HG02759 (cell line): ENCODE measurements around the gene LTB4R.
A peak's percentile ranks its signal among the peaks of the same experiment; 100 is the strongest.

Experiments
- ATAC-seq: cut with Tn5 transposase; IDR thresholded peaks from one replicate; pipeline ENCODE4 v1.9.1; 2021; ENCODE audit warnings: mild to moderate bottlenecking, moderate library complexity; ENCODE audit not compliant: unreplicated experiment

Gene LTB4R

DNA sequence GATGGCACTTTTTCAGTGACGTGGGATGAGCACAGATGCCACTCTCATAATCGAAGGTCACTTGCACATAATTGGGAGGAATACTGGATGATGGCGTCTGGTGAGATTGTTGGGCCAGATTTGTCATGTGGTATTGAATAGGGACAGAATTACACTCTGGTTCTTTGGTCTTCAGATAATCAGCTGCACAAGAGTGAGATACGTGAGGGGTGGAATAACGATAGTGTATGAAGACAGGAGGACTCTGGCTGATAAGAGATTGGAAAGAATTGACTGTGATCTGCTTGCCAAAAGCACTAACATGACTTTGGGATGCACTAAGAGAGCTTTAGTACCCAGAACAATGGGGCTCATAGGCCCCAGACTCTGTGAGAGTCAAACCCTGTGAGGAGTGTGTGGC, 32.9 kb upstream of the LTB4R start:
- no peak for ATAC-seq

DNA sequence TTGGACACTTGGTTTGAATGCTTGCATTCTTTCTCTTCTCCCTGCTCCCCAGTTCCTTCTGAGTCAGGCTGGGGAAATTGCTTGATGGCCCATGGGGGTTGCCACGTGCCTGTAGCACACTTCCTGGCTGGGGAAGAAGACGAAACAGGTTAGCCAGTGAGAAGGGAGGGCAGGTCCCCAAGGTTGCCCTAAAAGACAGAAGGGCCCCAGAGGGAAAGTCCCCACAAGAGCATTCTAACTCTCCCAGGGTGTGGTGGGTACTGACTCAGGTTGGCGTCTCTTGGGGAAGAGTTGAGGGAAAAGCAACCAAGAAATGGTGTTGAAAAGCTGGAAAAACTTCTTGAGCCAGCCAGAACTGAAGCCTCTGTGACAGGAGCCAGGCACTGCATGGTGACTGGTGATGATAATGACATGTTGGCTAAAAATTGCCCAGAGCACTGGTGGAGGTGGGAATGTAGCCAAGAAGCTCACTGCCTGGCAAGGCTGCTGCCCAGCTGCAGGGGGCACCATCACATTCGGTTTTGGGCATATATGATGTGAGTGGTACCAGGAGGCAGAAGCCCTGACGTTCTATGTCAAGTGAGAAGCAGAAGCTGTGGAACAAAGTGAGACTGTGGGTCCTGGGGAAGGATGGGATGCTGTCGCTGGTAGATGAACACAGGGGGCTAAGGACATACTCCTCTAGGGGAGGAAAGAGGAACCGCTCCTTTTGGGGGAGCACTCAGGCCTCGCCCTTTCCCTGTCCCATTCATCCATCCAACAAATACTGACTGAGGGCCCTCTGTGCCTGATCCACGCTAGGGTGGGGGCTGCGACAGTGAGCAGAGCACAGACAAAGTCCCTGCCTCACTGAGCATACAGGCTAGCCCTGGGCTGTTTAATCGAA, 31.8 kb upstream of the LTB4R start:
- peak; percentile 82 for ATAC-seq

DNA sequence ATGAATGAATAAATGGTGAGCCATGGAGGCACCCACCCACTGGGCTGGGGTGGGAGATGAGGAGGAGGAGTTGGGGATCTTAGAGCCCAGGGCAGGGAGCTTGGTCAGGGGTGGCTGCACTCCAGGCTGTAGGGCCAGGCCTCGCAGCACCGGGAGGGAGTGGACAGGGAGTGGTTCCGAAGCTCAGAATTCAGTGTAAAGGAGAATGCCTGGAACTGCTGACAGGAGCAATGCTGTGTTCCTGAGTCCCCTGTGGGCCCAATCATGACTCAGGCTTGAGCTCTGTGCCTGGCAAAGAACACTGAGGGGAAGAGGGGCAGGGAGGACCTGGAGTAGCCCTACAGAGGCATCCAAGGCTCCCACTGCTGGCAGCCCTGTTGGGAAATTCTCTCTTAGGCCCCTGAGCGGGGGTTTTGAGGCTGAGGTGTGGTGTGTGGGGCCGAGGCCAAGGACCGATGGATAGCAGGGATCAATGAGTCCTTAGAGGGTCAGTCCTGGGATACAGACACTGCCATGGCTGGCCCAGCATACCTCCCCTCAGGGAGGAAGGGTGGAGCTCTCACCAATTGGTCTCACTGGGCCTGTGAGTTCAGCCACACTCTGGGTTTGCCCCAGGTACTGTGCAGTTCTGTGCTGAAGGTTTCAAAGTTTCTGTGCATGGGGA, 30.4 kb upstream of the LTB4R start:
- no peak for ATAC-seq

DNA sequence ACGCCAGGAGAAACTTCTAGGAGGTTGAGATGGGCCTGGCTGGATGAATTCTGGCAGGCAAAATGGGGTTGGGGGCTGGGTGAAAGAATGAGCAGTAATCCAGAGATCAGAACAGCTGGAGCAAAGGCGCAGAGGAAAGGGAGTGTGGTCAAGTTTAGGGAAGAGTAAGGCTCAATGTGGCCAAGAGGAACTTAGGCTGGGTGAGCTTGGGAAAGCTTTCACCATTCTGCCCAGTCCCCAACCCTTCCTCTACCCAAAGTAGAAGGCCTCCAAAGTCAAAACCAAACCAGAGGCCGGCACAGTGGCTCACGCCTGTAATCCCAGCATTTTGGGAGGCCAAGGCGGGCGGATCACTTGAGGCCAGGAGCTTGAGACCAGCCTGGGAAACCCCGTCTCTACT, 29.7 kb upstream of the LTB4R start:
- ATAC-seq = no peak

DNA sequence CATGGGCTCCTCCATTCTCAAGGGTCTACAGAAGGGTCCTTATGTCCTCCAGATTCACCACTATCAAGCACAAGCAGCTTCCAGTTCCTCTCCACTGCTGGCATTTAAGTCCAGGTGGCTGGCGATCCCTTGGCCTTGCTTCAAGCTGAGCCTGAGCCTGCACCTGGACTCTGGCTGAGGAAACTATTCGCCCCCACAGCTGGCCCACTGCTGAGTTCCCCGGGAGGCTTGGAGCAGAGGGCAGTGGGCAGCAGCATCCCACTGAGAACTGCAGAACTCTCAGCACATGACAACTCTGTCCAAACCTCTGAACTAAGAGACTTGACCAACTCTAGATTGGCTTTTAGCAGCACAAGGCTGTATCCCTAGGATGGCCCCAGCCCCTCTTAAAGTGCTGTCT, 28.6 kb upstream of the LTB4R start:
- ATAC-seq = no peak

DNA sequence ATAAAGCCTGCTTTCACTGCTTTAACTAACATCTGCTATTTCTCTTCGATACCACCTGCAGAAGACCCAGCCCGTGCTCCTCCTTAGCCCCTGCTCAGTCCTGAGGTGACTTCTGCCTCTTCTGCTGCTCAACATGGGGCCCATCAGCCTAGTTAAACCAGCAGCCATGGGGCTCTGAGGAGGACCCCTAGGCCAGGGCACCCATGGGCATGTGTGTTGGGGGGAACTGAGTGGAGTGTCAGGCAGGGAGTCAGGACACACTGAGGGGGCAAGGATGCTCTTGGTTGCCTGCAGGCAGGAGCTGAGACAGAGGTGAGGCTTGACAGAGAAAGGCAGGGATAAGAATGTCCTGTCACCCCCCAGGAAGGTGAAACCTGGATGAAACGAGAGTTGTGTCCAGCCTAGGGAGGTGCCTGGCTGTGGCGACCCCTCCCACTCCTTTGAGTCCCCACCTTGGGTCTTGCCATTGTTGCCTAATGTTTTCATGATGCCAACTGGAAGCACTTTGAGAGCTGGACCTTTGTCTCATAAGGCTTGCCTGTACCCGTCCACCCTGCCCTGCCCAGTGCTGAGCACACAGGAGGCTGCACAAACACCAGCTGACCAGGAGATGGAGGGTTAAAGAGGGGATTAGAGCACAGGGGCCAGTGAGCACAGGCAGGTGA, 27.4 kb upstream of the LTB4R start:
- ATAC-seq = no peak

DNA sequence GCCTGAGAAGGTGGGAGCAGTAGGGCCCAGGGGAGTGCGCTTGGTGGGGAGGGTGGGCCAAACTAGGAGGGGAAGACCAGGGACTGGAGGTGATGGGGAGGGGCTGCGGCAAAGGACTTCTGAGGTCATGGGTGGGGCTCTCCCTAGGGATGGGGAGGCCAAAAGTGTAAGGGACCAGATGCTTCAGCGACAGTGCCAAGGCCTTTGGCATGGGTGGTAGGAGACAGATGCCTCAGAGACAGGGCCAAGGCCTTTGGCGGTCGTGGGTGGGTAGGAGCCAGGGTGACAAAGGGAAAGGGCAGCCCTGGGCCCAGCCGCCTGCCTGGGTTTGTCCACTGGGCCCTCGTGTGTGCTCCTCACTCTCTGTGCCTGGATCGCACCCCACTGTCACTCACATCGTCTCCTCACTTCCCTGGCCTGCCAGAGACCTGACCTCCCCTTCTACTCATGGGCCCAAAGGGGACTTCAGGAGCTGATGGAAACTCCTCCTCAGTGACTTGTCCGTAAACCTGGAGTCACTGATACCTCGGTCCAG, 26.7 kb upstream of the LTB4R start:
- ATAC-seq = no peak

DNA sequence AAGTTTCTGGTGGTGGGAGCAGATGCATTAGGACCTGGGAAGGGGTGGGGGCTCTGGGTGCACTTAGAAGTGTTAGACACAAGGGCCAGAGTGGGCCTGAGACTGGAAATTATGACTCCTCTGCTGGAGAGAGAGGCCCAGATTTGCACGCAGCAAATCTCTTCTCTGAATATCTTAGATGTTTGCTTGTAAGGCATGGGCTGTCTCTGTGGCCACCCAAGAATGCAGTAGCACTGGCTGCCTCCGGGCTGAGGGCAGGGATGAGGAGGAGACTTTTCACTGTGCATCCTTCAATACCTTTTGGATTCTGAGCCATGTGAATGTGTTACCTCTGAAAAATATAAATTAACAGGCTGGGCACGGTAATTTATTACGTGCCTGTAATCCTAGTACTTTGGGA, 26.0 kb upstream of the LTB4R start:
- ATAC-seq = no peak

DNA sequence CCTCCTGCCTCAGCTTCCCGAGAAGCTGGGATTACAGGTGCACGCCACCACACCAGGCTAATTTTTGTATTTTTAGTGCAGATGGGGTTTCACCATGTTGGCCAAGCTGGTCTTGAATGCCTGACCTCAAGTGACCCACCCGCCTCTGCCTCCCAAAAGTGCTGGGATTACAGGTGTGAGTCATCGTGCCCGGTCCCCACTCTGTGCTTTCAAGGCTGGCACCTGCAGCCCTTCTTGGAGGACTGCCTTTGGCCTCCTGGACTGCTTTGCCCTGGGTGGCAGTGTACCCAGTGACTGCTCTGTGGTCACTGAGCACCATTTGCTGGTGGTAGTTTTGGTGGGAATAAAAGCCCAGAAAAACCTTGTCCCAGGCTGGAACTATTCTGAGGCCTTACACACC, 24.3 kb upstream of the LTB4R start:
- no peak for ATAC-seq

DNA sequence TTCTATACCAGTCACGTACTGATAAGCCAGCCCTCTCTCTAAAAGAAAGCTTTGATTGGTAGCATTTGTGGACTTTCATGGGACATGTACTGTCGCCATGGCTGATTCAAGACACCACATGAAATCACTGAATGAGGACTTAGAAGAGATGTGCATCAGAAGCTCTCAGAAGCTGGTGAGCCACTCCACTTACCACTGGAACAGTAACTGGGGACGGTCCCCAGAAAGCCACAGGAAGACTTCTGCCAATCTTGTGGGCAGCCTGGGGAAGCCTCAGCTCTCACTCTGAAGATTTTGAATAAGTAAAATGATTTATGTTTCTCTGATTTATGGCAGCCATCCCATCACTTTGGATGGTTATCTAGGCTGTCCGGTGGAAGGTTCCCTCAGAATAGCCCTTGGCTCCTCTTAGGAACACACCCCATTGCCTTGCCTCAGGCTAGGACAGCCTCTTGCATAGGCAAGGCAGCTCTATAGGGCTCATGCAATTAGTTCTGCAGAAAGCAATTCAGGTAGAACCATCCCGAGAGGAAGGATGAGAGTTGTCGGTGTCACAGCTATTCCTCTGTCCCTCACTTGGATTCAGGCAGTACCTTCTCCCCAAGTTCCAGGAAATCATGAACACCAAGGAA, 21.5 kb upstream of the LTB4R start:
- peak; percentile 67 for ATAC-seq

DNA sequence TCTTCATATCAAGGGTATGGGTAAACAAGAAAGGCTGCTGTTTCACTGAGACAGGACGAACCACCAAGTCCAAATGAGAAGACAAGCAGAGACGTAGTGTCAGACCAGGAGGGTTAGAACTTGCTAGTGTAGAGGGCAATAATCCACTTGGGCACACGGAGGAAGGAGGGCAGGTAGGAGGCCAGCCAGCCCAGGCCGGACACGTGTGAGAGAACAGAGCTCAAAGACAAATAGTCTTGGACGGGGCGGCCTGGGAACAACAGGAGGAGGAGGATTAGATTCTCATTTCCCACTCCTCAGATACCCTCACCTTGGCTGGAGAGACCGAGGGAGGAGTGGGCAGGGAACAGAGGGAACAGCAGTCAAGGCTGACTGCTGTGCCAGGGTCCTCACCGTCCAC, 20.6 kb upstream of the LTB4R start:
- no peak for ATAC-seq

DNA sequence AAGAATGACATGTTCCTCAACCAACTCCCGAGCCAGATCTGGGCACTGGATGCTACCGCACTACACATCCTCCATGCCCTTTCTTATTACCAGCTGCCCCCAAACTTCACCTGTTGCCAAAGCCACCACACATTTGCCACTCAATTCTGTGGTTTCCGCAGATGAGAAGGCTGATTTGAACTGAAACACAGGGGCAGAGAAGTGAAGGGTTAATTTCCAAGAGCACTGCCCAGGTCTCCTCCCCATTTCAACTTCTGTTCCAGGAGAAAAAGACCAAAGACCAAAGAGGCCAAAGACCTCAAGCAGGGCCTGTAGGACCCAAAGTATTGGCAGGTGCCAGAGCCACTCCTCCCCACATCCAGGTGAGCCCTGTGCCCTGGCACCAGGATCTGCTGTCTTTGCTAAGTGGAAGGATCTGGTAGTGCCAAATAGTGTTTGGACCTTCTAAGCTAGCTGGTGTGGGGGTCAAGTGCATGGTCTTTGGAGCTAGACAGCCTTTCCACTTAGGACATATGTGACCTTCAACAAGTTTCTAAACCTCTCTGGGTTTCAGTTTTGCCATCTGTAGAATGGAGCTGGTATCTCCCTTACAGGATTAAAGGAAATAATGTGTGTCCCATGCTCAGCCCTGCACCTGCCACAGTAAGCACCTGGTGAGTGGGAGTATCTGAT, 19.7 kb upstream of the LTB4R start:
- ATAC-seq = no peak

DNA sequence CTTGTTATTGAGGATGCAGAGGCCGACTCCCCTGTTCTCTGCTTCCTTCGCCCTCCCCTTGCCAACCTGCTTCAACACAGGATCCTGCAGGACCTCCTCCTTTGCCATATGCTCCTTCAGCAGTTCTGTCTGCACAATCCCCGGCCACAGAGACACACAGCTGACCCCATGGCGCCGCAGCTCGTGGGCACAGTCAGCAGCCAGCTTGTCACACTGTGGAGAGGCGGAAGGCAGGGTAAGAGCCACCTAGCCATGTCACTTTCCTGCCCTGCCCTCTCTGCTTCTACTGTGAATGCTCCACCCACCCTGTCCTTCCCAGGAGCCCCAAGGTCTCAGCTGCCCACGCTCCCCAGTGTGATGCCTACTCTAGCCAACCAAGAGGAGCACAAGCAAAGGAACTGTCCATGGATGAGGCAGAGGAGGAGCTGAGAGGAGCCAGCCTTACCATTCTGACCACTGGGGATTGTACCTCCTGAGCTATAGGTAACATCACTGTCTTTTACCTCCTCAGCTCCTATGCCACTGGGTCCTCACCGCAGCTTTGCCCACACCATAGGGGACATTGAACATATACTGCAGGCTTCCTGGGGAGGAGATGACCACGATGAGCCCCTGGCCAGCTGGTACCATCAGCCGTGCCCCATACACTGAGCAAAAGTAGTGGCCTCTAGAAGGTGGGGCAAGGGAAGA, 19.0 kb upstream of the LTB4R start:
- ATAC-seq = no peak

DNA sequence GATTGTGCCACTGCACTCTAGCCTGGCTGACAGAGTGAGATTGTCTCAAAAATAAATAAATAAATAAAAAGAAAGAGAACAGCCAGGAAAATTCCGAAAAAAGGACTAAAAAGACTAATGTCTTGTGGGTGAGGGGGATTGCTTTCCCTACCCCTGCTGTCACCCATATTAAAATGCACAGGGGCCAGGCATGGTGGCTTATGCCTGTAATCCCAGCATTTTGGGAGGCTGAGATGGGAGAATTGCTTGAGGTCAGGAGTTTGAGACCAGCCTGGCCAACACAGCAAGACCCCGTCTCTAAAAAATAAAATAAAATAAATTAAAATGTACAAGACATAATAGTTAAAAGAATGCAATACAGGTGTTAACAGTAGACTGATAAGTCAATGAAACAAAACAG, 17.8 kb upstream of the LTB4R start:
- no peak for ATAC-seq

DNA sequence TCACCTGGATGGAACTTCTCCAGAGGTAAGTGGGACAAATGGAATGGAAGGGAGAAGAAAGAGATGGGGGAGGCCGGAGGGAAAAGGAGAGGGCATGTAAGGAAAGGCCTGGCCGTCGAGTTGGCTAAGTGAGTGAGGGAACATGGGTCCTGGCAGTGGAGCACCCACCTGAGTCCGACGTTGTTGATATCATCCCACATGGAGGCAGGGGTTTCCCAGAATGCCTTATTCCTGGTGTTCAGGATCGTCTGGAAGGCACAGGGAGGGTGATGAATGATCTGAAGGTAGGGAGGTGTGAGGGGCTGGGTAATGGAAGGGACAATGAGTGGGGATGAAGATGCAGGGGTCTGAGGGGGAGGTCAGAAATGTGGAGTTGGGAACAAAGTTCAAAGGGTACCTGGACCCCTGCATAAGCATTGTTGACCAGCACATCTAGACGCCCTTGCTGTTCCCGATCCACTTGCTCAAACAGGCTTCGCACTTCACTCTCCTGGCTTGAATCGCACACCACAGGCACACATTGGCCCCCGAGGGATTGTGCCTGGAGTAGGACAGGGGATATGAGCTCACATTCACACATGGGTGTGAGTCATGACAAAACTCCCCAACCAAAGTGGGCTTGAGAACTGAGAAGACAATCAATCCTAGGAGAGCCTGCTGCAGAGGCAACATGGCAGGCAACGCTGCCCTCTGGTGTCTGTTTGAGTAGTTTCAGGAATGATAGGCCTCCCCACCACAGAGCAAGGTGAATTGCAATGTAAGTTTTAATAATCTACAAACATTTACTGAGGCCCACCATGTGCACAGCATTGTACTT, 14.8 kb upstream of the LTB4R start:
- peak; percentile 57 for ATAC-seq

DNA sequence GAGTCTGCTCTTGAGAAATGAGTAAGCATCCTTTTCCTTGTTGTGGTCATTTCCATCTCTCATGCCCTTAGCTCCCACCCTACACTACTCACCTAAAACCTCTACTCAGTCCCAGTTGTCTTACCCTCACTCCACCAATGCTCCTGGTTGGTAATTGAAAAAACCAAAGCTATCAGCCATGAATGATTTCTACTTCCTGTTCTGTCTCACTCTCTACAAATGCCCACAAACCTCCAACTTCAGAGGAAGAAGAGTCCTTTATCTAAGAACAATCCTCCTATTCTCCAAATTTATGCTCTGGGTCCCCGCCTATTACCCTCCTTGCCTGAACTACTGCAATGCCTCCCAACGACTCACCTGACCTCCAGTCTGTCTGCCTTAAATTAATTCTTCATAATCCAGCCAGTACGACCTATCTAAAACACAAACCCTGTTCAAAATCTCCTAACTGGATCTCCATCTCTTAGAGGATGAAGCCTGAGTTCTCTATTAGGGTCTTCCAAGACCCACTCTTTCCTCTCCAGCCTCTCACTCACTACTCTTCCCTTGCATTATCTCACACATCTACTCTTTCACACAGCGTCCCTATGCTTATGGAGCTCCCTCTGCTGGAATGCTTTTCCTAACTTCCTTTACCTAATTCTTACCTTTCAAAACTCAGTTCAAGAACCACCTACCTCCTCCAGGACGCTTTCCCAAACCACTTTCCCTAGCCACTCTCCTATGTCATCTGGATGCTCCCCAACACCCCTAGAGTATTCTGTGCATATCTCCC, 13.9 kb upstream of the LTB4R start:
- ATAC-seq = peak; percentile 19

DNA sequence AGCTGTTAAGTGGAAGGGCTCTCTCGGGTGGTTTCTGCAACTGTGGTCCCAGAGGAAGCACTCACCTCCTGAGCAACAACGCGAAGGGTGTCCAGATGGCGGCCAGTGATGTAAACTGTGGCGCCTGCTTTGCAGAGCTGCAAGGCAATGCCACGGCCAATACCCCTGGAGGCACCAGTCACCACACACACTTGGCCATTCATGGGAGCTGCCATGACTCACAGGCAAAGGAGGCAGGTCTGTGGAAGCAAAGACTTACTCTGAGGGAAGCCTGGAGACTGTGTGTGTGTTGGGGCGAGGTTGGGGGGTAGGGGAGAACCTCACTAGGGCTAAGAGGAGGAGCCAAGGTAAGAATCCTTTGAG, 12.4 kb upstream of the LTB4R start:
- no peak for ATAC-seq
